ENCODE results near the gene SLC22A3.
"Not testable (repeated sequence)": the region's sequence is repeated elsewhere in the genome, so short reads cannot be mapped to it uniquely, and the experiment has no call there.

Gene SLC22A3

DNA sequence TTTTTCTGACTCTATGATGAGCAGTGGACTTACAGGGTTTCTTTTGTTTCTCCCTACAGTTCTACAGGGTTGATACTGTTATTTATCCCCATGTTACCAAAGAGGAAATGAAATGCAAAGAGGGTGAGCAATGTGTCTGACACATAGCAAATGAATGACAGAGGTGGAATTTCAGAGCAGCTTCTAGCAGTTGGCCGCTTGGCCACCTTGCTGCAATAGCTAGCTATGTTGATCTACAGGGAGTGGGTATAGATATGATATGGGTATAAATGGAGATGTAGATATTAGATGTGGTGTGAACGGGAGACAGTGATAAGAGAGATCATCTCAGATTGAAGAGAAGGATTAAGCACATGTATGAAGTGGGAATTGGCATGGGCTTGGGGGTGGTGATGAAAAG, 10.9 kb upstream of the SLC22A3 start:
- DNase-seq: no peak

GRCh38 chr6:160337991-160338390, 10.2 kb upstream of the SLC22A3 start:
- no peak for DNase-seq

- no peak for DNase-seq
These were observed 5.0 kb upstream of the SLC22A3 start for GRCh38 chr6:160343144-160343543.

DNA sequence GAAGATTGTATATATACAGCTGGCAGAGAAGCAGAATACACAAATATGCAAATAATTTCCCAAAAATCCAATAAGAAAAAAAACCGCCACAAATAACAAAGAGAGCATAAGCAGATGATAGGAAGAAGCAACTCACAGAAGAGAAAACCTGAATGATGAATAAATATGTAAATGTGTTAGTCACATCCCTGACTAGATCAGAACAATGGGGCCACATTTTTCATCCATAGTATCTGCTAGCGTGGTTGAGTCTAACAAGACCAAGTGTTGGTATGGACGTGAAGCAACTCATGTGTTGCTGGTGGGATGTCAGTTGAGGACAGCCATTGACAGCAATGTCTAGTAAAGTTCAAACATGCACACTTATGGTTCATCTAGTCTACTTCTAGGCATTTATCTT, 3.9 kb upstream of the SLC22A3 start:
- no peak for DNase-seq

- no peak for DNase-seq
These were observed 637 bp upstream of the SLC22A3 start for GRCh38 chr6:160347259-160348222.

- DNase-seq: peak; percentile 51
These were observed 853 bp downstream of the SLC22A3 start for GRCh38 chr6:160349020-160349441.

DNA sequence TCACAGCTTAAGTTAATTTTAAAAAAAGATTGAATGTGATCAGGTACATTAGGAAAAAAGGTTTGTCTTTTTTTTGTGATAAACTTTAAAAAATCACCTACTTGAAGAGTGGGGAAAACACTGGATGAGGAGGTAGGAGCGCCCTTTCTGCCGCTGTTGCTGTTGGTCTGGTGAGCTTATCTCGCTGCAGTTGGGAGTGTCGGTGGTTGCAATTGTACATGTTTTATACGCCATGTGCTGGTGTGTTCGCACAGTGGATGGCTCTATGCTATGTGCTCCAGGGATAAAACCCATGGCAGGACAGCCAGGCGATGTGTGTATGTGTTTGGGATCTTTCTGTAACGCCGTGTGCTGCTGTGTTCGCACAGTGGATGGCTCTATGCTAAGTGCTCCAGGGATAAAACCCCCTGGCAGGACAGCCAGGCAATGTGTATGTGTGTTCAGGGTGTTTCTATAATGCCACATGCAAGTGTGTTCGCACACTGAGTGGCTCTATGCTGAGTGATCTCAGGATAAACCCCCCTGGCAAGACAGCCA, 1.7 kb downstream of the SLC22A3 start:
- DNase-seq: no peak

DNA sequence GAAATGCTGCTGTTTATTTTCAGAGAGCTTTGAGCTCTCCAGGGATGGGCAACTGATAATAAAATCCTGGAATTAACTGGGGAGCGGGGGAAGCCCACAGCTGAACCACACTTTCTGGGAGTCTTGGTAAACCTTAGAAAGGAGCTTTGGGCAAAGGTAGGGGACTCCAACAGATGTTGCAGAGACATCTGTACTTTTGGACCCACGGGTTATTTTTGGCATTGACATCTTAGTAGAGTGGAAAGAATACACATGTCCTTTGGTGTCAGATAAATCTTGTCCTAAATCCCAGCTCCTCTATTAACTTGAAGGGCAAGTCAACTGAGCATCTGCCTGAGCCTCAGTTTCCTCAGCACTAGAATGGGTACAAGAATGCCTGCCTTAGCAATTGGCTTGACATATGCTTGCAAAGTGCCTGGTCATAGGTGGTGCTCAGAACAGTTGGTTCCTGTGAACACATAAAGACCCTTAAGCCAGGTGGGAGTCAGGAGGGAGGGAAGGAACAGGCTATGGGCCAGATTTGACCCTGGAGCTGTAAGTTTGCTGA, 5.8 kb downstream of the SLC22A3 start:
- DNase-seq: no peak

- DNase-seq: peak; percentile 7
These were observed 6.8 kb downstream of the SLC22A3 start for GRCh38 chr6:160355001-160355400.

DNA sequence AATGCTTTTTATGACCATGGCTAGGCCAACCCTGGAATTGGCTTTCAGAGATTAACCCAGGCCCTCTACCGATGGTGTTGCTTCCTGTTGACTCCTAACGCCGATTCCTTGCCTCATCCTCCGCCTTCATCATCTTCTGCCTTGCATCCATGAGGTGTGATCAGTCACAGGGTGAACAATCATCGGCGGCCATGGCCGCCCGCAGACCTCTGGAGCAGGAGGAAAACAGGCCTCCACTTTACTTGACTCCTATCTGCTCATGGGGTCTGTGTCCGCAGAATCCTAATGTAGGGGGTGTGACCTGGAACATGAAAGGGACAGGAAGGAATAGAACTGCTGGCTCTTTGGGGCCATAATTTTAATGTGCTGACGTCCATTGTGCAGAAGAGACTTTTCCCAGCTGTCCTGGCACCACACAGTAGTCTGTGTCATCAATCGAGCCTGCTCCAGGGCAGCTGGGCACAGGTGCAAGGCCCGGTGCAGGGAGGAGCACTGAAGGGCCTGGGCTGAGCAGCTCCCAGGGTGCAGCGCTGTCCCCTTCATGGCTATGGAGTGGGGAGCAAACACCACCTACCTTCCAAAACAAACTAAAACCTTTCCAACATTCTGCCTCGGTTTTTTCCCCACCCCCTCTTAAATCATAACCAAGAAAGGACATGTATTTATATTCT, 8.0 kb downstream of the SLC22A3 start:
- DNase-seq: no peak

- DNase-seq: no peak
These were observed 8.9 kb downstream of the SLC22A3 start for GRCh38 chr6:160357088-160357487.

DNA sequence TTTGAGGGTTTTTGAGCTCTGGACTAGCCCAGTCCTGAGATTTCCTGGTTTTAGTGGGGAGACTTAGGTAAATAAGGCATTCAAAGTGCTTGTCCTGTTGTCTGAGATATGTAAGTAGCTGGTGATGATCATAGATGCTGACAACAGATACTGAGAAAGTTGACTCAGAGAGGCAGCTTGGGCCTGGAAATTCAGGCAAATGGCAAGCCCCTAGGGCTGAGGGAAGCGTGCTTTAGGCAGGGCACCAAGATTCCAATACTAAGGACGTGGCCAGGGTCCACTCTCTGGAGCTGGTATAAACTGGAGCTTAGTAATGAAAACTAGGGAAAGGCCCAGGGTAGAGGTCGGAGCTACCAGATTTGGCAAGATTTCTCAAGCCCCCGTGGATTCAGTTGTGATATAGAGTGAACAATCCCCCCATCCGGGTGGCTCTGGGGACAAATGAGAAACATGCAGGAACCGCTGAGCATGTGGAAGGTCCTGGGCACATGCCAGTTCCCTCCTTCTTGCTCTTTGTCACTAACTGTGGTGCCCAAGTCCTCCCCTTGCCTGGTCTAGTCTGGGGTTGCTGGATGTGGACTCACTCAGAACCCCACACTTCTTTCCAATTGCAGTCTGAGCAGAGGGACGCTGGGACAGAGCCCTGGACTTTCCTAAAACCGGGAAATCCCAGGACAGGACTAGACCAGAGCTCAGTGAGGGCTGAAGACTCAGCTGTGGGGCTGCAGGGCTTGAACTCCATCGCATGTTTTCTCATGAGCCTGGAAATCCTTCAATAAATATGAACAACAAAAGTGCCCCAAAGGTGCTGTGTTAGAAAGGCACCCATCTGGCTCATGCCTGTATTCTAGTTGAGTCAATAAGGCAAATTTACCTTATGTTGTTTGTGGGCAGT, 10.3 kb downstream of the SLC22A3 start:
- no peak for DNase-seq

GRCh38 chr6:160360955-160361354, 12.8 kb downstream of the SLC22A3 start:
- no peak for DNase-seq

GRCh38 chr6:160362556-160362955, 14.4 kb downstream of the SLC22A3 start:
- DNase-seq: no peak

- DNase-seq: no peak
These were observed 15.1 kb downstream of the SLC22A3 start for GRCh38 chr6:160363016-160363996.

- DNase-seq: no peak
These were observed 16.9 kb downstream of the SLC22A3 start for GRCh38 chr6:160365117-160365516.

DNA sequence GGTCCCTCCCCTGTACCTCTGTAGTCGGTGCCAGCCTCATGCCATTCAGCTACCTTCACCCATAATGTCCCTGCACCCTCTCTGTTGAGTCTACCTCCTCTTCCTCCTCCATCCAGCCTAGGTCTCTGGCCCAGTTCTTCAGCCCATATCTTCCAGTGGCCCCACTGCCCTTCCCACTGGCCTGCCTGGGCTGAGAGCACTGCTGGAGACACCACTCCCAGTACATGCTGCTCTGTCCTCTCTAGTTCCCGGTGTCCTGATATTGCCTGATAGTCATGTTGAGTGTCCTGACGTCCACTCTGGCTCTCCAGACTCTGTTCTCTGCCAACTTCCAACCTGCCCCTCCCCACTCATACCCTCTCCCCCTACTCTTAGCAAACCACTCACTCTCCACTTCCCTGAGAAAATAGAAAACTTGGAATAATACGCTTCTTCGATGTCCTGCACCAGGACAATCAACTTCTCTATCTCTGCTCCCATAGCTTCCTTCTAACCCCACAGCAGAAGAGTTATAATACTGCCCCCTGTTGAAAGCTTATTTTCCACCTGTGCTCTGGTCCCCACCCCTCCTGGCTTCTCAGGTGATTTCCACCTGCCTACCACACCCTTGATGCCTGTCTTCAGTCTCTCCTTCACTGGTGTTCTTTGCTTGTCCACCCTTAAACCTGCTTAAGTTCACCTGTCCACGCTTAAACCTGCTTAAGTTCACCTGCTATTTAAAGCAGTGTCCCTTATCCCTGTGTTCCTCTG, 19.8 kb downstream of the SLC22A3 start:
- no peak for DNase-seq

GRCh38 chr6:160368670-160369069, 20.5 kb downstream of the SLC22A3 start:
- no peak for DNase-seq

DNA sequence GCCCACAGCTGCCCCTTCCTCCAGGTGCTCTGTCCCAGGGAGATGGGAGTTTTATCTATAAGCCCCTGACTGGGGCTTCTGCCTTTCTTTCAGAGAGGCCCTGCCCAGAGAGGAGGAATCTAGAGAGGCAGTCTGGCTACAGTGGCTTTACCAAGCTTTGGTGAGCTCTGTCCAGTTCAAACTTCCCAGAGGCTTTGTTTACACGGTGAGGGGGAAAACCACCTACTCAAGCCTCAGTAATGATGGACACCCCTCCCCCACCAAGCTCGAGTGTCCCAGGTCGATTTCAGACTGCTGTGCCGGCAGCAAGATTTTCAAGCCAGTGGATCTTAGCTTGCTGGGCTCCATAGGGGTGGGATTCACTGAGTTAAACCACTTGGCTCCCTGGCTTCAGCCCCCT, 25.4 kb downstream of the SLC22A3 start:
- DNase-seq: not testable (repeated sequence)

- DNase-seq: no peak
These were observed 26.8 kb downstream of the SLC22A3 start for GRCh38 chr6:160374836-160375560.
